HepG2 (cell line): ENCODE results near the gene CREG1. TPM values are rescaled to one million over a fixed set of nuclear protein-coding genes. Genes with fewer than 3 reads are reported as not detected.

Experiments used
- MAFG ChIP-seq: sonication (generic); formaldehyde crosslinking; IDR thresholded peaks from 2 replicates; pipeline ENCODE4 v1.5.1; 2020; ENCODE audit warnings: mild to moderate bottlenecking, missing genetic modification reagents
- NRL ChIP-seq: sonication (generic); formaldehyde crosslinking; IDR thresholded peaks from 2 replicates; pipeline ENCODE4 v1.5.0; 2020; ENCODE audit warnings: missing genetic modification reagents, mild to moderate bottlenecking, moderate library complexity, borderline replicate concordance
- POLR2AphosphoS2 ChIP-seq: IDR thresholded peaks from 2 replicates; pipeline ENCODE4 v1.6.1; 2011; ENCODE audit warnings: low read depth, low read length, improper control_type of control experiment
- RCOR2 ChIP-seq: IDR thresholded peaks from 2 replicates; pipeline ENCODE4 v1.6.1; 2016; ENCODE audit warnings: missing biosample characterization, missing genetic modification reagents
- TRIM22 ChIP-seq: fragments of 450-650 bp; IDR thresholded peaks from 2 replicates; pipeline ENCODE4 v1.6.1; 2017
- ZNF18 ChIP-seq: sonication (generic); formaldehyde crosslinking; IDR thresholded peaks from 2 replicates; pipeline ENCODE4 v1.8.0; 2022; ENCODE audit warnings: mild to moderate bottlenecking, missing genetic modification reagents; ENCODE audit not compliant: insufficient replicate concordance
- ZNF501 ChIP-seq: sonication (generic); formaldehyde crosslinking; IDR thresholded peaks from 2 replicates; pipeline ENCODE4 v1.5.1; 2020; ENCODE audit warnings: mild to moderate bottlenecking, moderate library complexity, missing genetic modification reagents
- ZSCAN30 ChIP-seq: sonication (generic); formaldehyde crosslinking; IDR thresholded peaks from 2 replicates; pipeline ENCODE4 v1.5.0; 2020; ENCODE audit warnings: mild to moderate bottlenecking, missing genetic modification reagents
- polyA plus RNA-seq, 8 experiments: library from polyadenylated mRNA; depleted of rRNA in 3 of 8; stranded (reverse) in 7 of 8; unstranded in 1 of 8; fragments of >200 nt; fragmentation: Illumina TruSeq in 4 of 8; extraction: Trizol in 4 of 8; gene quantifications; 2 replicates each; pipeline versions ENCODE4 v1.2.1 to v1.2.3, GENCODE V29; 2011 to 2016; ENCODE audit warnings: low read depth in 4 of 8, missing spikeins in 1 of 8, mixed read lengths in 1 of 8; ENCODE audit not compliant: insufficient read depth in 1 of 8
- total RNA-seq, 5 experiments: library from RNA; depleted of rRNA; stranded (reverse); fragments of >200 nt; fragmentation: Illumina TruSeq; extraction: Trizol; gene quantifications; 2 replicates each; pipeline ENCODE4 v1.2.3, GENCODE V29; 2016; ENCODE audit warnings: low read depth in 1 of 5
- TF ChIP-seq, protein P1 (sequence below): sonication (generic); formaldehyde crosslinking; IDR thresholded peaks from 2 replicates; pipeline ENCODE4 v1.5.1; 2020; ENCODE audit warnings: missing genetic modification reagents, mild to moderate bottlenecking, borderline replicate concordance
- TF ChIP-seq, protein P2 (sequence below): sonication (generic); formaldehyde crosslinking; IDR thresholded peaks from 2 replicates; pipeline ENCODE4 v1.5.0; 2020; ENCODE audit warnings: missing genetic modification reagents
- TF ChIP-seq, protein P3 (sequence below): sonication (generic); formaldehyde crosslinking; IDR thresholded peaks from 2 replicates; pipeline ENCODE4 v1.5.0; 2020; ENCODE audit warnings: mild to moderate bottlenecking, missing genetic modification reagents

CREG1 gene
- total and polyA plus RNA-seq, 2 of the 13 experiments (the other 11 are each of a cell fraction or from before 2014, with no cell fraction given) = 31.3 to 33.5 TPM

DNA sequence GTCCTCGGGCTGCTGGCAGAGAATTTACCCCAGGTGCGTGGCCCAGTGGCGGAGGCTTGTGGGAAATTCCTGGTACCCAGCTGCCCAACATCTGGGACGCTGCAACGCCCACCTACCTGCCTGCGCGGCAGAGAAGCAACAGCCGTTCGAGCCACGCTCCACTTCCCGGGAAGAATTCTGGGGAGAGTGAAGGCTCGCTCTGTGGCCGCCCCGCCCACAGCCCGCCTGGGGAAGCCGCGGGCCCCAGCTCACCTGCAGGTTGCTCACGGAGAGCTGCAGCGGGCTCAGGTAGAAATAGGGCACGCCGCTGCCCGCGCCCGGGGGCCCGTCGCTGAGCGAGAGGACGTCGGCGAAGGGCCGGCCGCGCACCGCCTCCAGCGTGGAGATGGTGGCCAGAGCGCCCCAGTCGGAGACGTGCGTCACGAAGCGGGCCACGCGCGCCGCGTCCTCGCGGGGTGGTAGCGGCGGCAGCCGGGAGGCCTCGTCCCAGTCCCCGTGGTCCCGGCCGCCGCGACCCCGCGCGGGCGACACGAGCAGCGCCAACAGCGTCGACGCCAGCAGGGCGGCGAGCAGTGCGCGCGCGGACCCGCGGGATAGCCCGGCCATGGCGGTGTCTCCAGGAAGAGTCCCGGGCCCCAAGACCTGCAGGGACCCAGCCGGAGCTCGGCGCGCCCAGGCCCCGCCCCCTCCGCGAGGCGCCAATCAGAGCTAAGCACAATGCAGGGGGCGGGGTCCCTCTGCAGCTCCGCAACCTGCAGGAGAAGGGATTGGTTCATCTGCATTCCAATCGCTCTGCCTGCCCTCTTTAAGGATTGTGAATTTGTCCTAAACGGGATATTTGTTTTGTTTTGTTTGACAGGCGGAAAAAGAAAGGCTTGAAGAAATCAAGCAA lies at the start of gene CREG1 (continued):
- TF ChIP-seq POLR2AphosphoS2 = no peak
- no peak for TF ChIP-seq RCOR2 (CRISPR knock-in tag)
- no peak for TF ChIP-seq MAFG
- TF ChIP-seq NRL (CRISPR knock-in tag) = peak; percentile 31; the same call in 1 of the 2 replicates
- TF ChIP-seq TRIM22 = no peak
- TF ChIP-seq, protein P1, sequence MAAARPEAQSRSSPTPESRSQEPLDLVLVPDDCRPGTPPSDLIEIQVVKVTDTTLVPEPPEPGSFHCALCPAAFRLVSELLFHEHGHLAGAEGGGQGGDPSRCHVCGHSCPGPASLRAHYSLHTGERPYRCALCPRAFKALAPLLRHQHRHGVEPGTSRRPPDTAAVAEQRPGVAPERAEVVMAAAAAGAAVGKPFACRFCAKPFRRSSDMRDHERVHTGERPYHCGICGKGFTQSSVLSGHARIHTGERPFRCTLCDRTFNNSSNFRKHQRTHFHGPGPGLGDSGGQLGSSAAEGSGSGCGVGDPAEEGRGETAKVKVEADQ (CRISPR knock-in tag) = 0 out of 2 replicates have a peak, but pooled peaks have one; percentile 36
- no peak for TF ChIP-seq ZSCAN30
- no peak for TF ChIP-seq ZNF18 (CRISPR knock-in tag)
- TF ChIP-seq, protein P2, sequence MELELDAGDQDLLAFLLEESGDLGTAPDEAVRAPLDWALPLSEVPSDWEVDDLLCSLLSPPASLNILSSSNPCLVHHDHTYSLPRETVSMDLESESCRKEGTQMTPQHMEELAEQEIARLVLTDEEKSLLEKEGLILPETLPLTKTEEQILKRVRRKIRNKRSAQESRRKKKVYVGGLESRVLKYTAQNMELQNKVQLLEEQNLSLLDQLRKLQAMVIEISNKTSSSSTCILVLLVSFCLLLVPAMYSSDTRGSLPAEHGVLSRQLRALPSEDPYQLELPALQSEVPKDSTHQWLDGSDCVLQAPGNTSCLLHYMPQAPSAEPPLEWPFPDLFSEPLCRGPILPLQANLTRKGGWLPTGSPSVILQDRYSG (CRISPR knock-in tag) = peak; percentile 90
- no peak; the same call in 1 of the 2 replicates for TF ChIP-seq ZNF501
- TF ChIP-seq, protein P3, sequence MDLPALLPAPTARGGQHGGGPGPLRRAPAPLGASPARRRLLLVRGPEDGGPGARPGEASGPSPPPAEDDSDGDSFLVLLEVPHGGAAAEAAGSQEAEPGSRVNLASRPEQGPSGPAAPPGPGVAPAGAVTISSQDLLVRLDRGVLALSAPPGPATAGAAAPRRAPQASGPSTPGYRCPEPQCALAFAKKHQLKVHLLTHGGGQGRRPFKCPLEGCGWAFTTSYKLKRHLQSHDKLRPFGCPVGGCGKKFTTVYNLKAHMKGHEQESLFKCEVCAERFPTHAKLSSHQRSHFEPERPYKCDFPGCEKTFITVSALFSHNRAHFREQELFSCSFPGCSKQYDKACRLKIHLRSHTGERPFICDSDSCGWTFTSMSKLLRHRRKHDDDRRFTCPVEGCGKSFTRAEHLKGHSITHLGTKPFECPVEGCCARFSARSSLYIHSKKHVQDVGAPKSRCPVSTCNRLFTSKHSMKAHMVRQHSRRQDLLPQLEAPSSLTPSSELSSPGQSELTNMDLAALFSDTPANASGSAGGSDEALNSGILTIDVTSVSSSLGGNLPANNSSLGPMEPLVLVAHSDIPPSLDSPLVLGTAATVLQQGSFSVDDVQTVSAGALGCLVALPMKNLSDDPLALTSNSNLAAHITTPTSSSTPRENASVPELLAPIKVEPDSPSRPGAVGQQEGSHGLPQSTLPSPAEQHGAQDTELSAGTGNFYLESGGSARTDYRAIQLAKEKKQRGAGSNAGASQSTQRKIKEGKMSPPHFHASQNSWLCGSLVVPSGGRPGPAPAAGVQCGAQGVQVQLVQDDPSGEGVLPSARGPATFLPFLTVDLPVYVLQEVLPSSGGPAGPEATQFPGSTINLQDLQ (CRISPR knock-in tag) = no peak; the same call in 1 of the 2 replicates
